Measurements from ENCODE around the gene PRM1. TPM values are rescaled to one million over a fixed set of nuclear protein-coding genes. Genes with fewer than 3 reads are reported as not detected.
A peak's percentile ranks its signal among the peaks of the same experiment; 100 is the strongest.

PRM1 gene
- total and polyA plus RNA-seq, 2 experiments from 2014 or later, result not detected

- Histone ChIP-seq H3K4me2 (ENCODE audit: unreplicated experiment) (no peak overlapping the region), H3K27ac (no peak overlapping the region), H4K20me1 (ENCODE audit: insufficient read depth) (no peaks in the 10 kb centered on the region), H3F3A (ENCODE audit: insufficient read depth) (no peaks in the 10 kb centered on the region), H2AFZ (no peak overlapping the region), H3K36me3 (ENCODE audit: low read depth) (no peaks in the 10 kb centered on the region), H3K9me3 (ENCODE audit: low read depth) (no peaks in the 10 kb centered on the region), H3K27me3 (replicated peaks; ENCODE audit: insufficient read depth) (no peaks in the 10 kb centered on the region), H3K9ac (no peak overlapping the region), H3K9me2 (ENCODE audit: insufficient read depth) (no peaks in the 10 kb centered on the region), H3K79me2 (ENCODE audit: insufficient read depth) (no peaks in the 10 kb centered on the region), H3K4me1 (ENCODE audit: insufficient read depth) (no peaks in the 10 kb centered on the region), H3K4me3 (no peak overlapping the region)
- no peak for DNase-seq
- 72 to 82% methylated on average over 5 of the region's 5 CpGs for WGBS, 2 experiments (ENCODE audit: low coverage in 1 of 2, low lambda C conversion rate in 2 of 2, missing lambda C conversion rate in 2 of 2)
- TF ChIP-seq EZH2phosphoT487 (IDR thresholded peaks at IDR 0.05; ENCODE audit: insufficient read depth, low read depth) (no peak), EZH2 (IDR thresholded peaks at IDR 0.05; ENCODE audit: insufficient read depth, poor library complexity, severe bottlenecking) (no peak)
- in situ Hi-C loops (cut with MboI), result no loop called here
Measured at GRCh38 chr16:11321662-11322061, 40.5 kb upstream of the PRM1 start.

- in situ Hi-C loops (cut with MboI), result no loop called here
- DNase-seq, result no peak
- no peaks in the 10 kb centered on the region for H3K79me2 ChIP-seq (ENCODE audit: insufficient read depth)
- no peaks in the 10 kb centered on the region for H3K4me1 ChIP-seq (ENCODE audit: insufficient read depth)
- H3K4me3 ChIP-seq, result no peak overlapping the region
- H3K27ac ChIP-seq, result no peak overlapping the region
- H3K9me3 ChIP-seq (ENCODE audit: low read depth), result no peaks in the 10 kb centered on the region
- H3K36me3 ChIP-seq (ENCODE audit: low read depth), result no peaks in the 10 kb centered on the region
- 71 to 73% methylated on average over 10 of the region's 10 CpGs for WGBS, 2 experiments (ENCODE audit: low coverage in 1 of 2, low lambda C conversion rate in 2 of 2, missing lambda C conversion rate in 2 of 2)
- no peak overlapping the region for H3K4me2 ChIP-seq (ENCODE audit: unreplicated experiment)
- H3K27me3 ChIP-seq (replicated peaks; ENCODE audit: insufficient read depth), result no peaks in the 10 kb centered on the region
- no peak for TF ChIP-seq EZH2 (IDR thresholded peaks at IDR 0.05; ENCODE audit: insufficient read depth, poor library complexity, severe bottlenecking)
- no peak for TF ChIP-seq EZH2phosphoT487 (IDR thresholded peaks at IDR 0.05; ENCODE audit: insufficient read depth, low read depth)
- no peaks in the 10 kb centered on the region for H4K20me1 ChIP-seq (ENCODE audit: insufficient read depth)
- H3K9me2 ChIP-seq (ENCODE audit: insufficient read depth), result no peaks in the 10 kb centered on the region
- no peaks in the 10 kb centered on the region for H3F3A ChIP-seq (ENCODE audit: insufficient read depth)
- H2AFZ ChIP-seq, result no peak overlapping the region
- no peak overlapping the region for H3K9ac ChIP-seq
Measured at GRCh38 chr16:11320170-11320569, 39.0 kb upstream of the PRM1 start.

- no peak overlapping the region for H2AFZ ChIP-seq
- in situ Hi-C loops (cut with MboI), result no loop called here
- H3K4me1 ChIP-seq (ENCODE audit: insufficient read depth), result no peaks in the 10 kb centered on the region
- H3K79me2 ChIP-seq (ENCODE audit: insufficient read depth), result no peaks in the 10 kb centered on the region
- no peak overlapping the region for H3K27ac ChIP-seq
- TF ChIP-seq EZH2phosphoT487 (IDR thresholded peaks at IDR 0.05; ENCODE audit: insufficient read depth, low read depth) (no peak), EZH2 (IDR thresholded peaks at IDR 0.05; ENCODE audit: insufficient read depth, poor library complexity, severe bottlenecking) (no peak)
- no peaks in the 10 kb centered on the region for H4K20me1 ChIP-seq (ENCODE audit: insufficient read depth)
- H3K9me3 ChIP-seq (ENCODE audit: low read depth), result no peaks in the 10 kb centered on the region
- H3K4me3 ChIP-seq, result no peak overlapping the region
- H3K4me2 ChIP-seq (ENCODE audit: unreplicated experiment), result no peak overlapping the region
- H3K9me2 ChIP-seq (ENCODE audit: insufficient read depth), result no peaks in the 10 kb centered on the region
- peak; percentile 55 for DNase-seq
- 18 to 22% methylated on average over 7 to 8 of the region's 8 CpGs for WGBS, 2 experiments (ENCODE audit: low coverage in 1 of 2, low lambda C conversion rate in 2 of 2, missing lambda C conversion rate in 2 of 2)
- H3K27me3 ChIP-seq (replicated peaks; ENCODE audit: insufficient read depth), result no peaks in the 10 kb centered on the region
- H3K9ac ChIP-seq, result no peak overlapping the region
- no peaks in the 10 kb centered on the region for H3K36me3 ChIP-seq (ENCODE audit: low read depth)
- H3F3A ChIP-seq (ENCODE audit: insufficient read depth), result no peaks in the 10 kb centered on the region
Measured at GRCh38 chr16:11319529-11320146, 38.5 kb upstream of the PRM1 start.

- no peak for DNase-seq
- no peak overlapping the region for H2AFZ ChIP-seq
- no peaks in the 10 kb centered on the region for H3K4me1 ChIP-seq (ENCODE audit: insufficient read depth)
- H3K79me2 ChIP-seq (ENCODE audit: insufficient read depth), result no peaks in the 10 kb centered on the region
- H3K36me3 ChIP-seq (ENCODE audit: low read depth), result no peaks in the 10 kb centered on the region
- H3K9ac ChIP-seq, result no peak overlapping the region
- in situ Hi-C loops (cut with MboI), result no loop called here
- no peak overlapping the region for H3K4me2 ChIP-seq (ENCODE audit: unreplicated experiment)
- no peaks in the 10 kb centered on the region for H3K9me3 ChIP-seq (ENCODE audit: low read depth)
- no peaks in the 10 kb centered on the region for H4K20me1 ChIP-seq (ENCODE audit: insufficient read depth)
- no peak overlapping the region for H3K27ac ChIP-seq
- no peak overlapping the region for H3K4me3 ChIP-seq
- no peak for TF ChIP-seq EZH2 (IDR thresholded peaks at IDR 0.05; ENCODE audit: insufficient read depth, poor library complexity, severe bottlenecking)
- TF ChIP-seq EZH2phosphoT487 (IDR thresholded peaks at IDR 0.05; ENCODE audit: insufficient read depth, low read depth), result no peak
- no peaks in the 10 kb centered on the region for H3F3A ChIP-seq (ENCODE audit: insufficient read depth)
- no peaks in the 10 kb centered on the region for H3K27me3 ChIP-seq (replicated peaks; ENCODE audit: insufficient read depth)
- WGBS, 2 experiments (ENCODE audit: low coverage in 1 of 2, low lambda C conversion rate in 2 of 2, missing lambda C conversion rate in 2 of 2), result 80 to 92% methylated on average over 8 of the region's 8 CpGs
- no peaks in the 10 kb centered on the region for H3K9me2 ChIP-seq (ENCODE audit: insufficient read depth)
Measured at GRCh38 chr16:11318817-11319216, 37.7 kb upstream of the PRM1 start.
